Measurements from ENCODE around the gene MACROH2A2. TPM values are rescaled to one million over a fixed set of nuclear protein-coding genes. Genes with fewer than 3 reads are reported as not detected.

Gene MACROH2A2
- total and polyA plus RNA-seq, 2 of the 4 experiments (the other 2 are of a cell fraction): 16.1 to 17.4 TPM

GRCh38 chr10:70117646-70118045, 65.0 kb downstream of the MACROH2A2 start:
- no peak overlapping the region for H2BK120ac ChIP-seq (ENCODE audit: low read depth, low read length)
- peaks cover 6% of the 10 kb centered on the region; the same call in 1 of the 2 replicates for H3K9me1 ChIP-seq (ENCODE audit: insufficient read depth, low read length)
- no peak overlapping the region for H3K56ac ChIP-seq (ENCODE audit: extremely low read depth, insufficient read depth, low read length)
- H3K79me1 ChIP-seq (ENCODE audit: low read depth in 1 of 2, low read length in 2 of 2): peaks cover 0 to 7% of the 10 kb centered on the region in 2 experiments; a peak in 3 of 4 replicates
- TF ChIP-seq, protein P1, sequence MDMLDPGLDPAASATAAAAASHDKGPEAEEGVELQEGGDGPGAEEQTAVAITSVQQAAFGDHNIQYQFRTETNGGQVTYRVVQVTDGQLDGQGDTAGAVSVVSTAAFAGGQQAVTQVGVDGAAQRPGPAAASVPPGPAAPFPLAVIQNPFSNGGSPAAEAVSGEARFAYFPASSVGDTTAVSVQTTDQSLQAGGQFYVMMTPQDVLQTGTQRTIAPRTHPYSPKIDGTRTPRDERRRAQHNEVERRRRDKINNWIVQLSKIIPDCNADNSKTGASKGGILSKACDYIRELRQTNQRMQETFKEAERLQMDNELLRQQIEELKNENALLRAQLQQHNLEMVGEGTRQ (IDR thresholded peaks at IDR 0.05; ENCODE audit: low read depth, low read length): no peak
- TF ChIP-seq CEBPB (IDR thresholded peaks at IDR 0.05; ENCODE audit: low read depth, low read length) (no peak), MAZ (IDR thresholded peaks at IDR 0.05; ENCODE audit: borderline replicate concordance, low read depth, low read length) (no peak), NFE2L2 (IDR thresholded peaks at IDR 0.05; ENCODE audit: low read depth, low read length) (no peak), RAD21 (IDR thresholded peaks at IDR 0.05; ENCODE audit: low read length) (no peak), MAFK (IDR thresholded peaks at IDR 0.05; ENCODE audit: low read depth, low read length) (no peak), CHD1 (IDR thresholded peaks at IDR 0.05; ENCODE audit: low read depth, low read length) (no peak), BHLHE40 (IDR thresholded peaks at IDR 0.05; ENCODE audit: low read depth, low read length) (no peak), ELK1 (IDR thresholded peaks at IDR 0.05; ENCODE audit: borderline replicate concordance, low read depth, low read length) (no peak), FOS (IDR thresholded peaks at IDR 0.05; ENCODE audit: low read depth, low read length) (no peak), RFX5 (IDR thresholded peaks at IDR 0.05; ENCODE audit: low read depth, low read length) (no peak), POLR2A (IDR thresholded peaks at IDR 0.05; ENCODE audit: low read depth, low read length) (no peak), MXI1 (IDR thresholded peaks at IDR 0.05; ENCODE audit: borderline replicate concordance, low read depth, low read length) (no peak), SMC3 (IDR thresholded peaks at IDR 0.05; ENCODE audit: low read depth, low read length) (no peak), RCOR1 (IDR thresholded peaks at IDR 0.05; ENCODE audit: insufficient replicate concordance, low read length) (no peak)
- TF ChIP-seq, protein P2, sequence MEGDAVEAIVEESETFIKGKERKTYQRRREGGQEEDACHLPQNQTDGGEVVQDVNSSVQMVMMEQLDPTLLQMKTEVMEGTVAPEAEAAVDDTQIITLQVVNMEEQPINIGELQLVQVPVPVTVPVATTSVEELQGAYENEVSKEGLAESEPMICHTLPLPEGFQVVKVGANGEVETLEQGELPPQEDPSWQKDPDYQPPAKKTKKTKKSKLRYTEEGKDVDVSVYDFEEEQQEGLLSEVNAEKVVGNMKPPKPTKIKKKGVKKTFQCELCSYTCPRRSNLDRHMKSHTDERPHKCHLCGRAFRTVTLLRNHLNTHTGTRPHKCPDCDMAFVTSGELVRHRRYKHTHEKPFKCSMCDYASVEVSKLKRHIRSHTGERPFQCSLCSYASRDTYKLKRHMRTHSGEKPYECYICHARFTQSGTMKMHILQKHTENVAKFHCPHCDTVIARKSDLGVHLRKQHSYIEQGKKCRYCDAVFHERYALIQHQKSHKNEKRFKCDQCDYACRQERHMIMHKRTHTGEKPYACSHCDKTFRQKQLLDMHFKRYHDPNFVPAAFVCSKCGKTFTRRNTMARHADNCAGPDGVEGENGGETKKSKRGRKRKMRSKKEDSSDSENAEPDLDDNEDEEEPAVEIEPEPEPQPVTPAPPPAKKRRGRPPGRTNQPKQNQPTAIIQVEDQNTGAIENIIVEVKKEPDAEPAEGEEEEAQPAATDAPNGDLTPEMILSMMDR (conservative IDR thresholded peaks at IDR 0.05; ENCODE audit: low read depth, low read length): no peak
- H4K8ac ChIP-seq (ENCODE audit: low read depth in 2 of 2, low read length in 2 of 2): no peak overlapping the region
- ChIA-PET CTCF (no interaction called here), POLR2A (ENCODE audit: unreplicated experiment) (no interaction called here)
- H2AK5ac ChIP-seq (ENCODE audit: low read depth, low read length): no peak overlapping the region
- H3K4me2 ChIP-seq (ENCODE audit: low read depth, low read length): no peak overlapping the region
- H3K9me3 ChIP-seq (ENCODE audit: control insufficient read depth, insufficient read depth, low read length): no peaks in the 10 kb centered on the region
- peaks cover 55% of the 10 kb centered on the region for H3K36me3 ChIP-seq (ENCODE audit: control insufficient read depth, insufficient read depth, low read length)
- intact Hi-C loops (cut with micrococcal nuclease) (no loop called here), dilution Hi-C loops (cut with HindIII; ENCODE audit: low sequenced_read_pairs, unreplicated experiment) (no loop called here), in situ Hi-C loops (cut with MboI; ENCODE audit: low sequenced_read_pairs) (no loop called here)
- H3K14ac ChIP-seq (replicated peaks; ENCODE audit: low read depth, low read length): no peak overlapping the region
- H3K9ac ChIP-seq (ENCODE audit: low read depth, low read length): no peak overlapping the region
- no CpG with 5 or more reads among the region's 10 CpGs for WGBS, 2 experiments (ENCODE audit: extremely low coverage in 2 of 2, insufficient read length in 1 of 2)
- no peak overlapping the region for H2AFZ ChIP-seq (replicated peaks; ENCODE audit: low read length, poor library complexity)
- no peak overlapping the region for H2AK9ac ChIP-seq (replicated peaks; ENCODE audit: low read depth, low read length, poor library complexity)
- ATAC-seq (ENCODE audit: low read depth) (no peak), DNase-seq (no peak)
- no TSS peak for BruUV-seq (replicated peaks)
- no peak overlapping the region for H4K5ac ChIP-seq (ENCODE audit: low read depth, low read length)
- H2BK20ac ChIP-seq (ENCODE audit: low read depth, low read length): no peak overlapping the region
- H4K20me1 ChIP-seq (ENCODE audit: insufficient read depth, low read length): peaks cover 8% of the 10 kb centered on the region
- H3K27me3 ChIP-seq (ENCODE audit: control insufficient read depth, insufficient read depth, low read length): no peaks in the 10 kb centered on the region
- no peak overlapping the region for H3K27ac ChIP-seq (ENCODE audit: insufficient read depth, low read length)
- H2BK15ac ChIP-seq (ENCODE audit: low read depth, low read length): no peak overlapping the region
- H3K4ac ChIP-seq (ENCODE audit: low read depth, low read length): no peak overlapping the region
- no peak overlapping the region for H2BK5ac ChIP-seq (ENCODE audit: low read depth, low read length, poor library complexity, severe bottlenecking)
- no peak overlapping the region for H4K91ac ChIP-seq (ENCODE audit: insufficient read depth, low read depth, low read length)
- H3K4me3 ChIP-seq (ENCODE audit: insufficient read depth, low read depth, low read length): no peak overlapping the region
- H3K23ac ChIP-seq (ENCODE audit: low read depth, low read length): no peak overlapping the region
- H3K4me1 ChIP-seq (ENCODE audit: control insufficient read depth, insufficient read depth, low read length): no peaks in the 10 kb centered on the region
- no peak overlapping the region for H3K18ac ChIP-seq (ENCODE audit: low read depth, low read length)
